Left ventricle myocardium inferior (tissue), 1 donor: ENCODE data around the gene SCUBE2. TPM values are rescaled to one million over a fixed set of nuclear protein-coding genes. Genes with fewer than 3 reads are reported as not detected.

Experiments used
- DNase-seq: peaks from one replicate; pipeline ENCODE4 v3.0.0-alpha.2; 2020
- H3K27ac ChIP-seq: fragments of 200-600 bp; replicated peaks from 2 replicates; pipeline ENCODE4 v1.8.0; 2021
- H3K27me3 ChIP-seq: fragments of 200-600 bp; 2 replicates; pipeline ENCODE4 v1.8.0; 2021; ENCODE audit warnings: low read depth
- H3K36me3 ChIP-seq: fragments of 200-600 bp; 2 replicates; pipeline ENCODE4 v1.8.0; 2021
- H3K4me1 ChIP-seq: fragments of 200-600 bp; 2 replicates; pipeline ENCODE4 v1.8.0; 2021
- H3K4me3 ChIP-seq: fragments of 200-600 bp; 2 replicates; pipeline ENCODE4 v1.8.0; 2021; ENCODE audit warnings: mild to moderate bottlenecking, moderate library complexity
- H3K9me3 ChIP-seq: fragments of 200-600 bp; replicated peaks from 2 replicates; pipeline ENCODE4 v1.8.0; 2021
- CTCF ChIP-seq: fragments of 200-600 bp; IDR thresholded peaks from 2 replicates; pipeline ENCODE4 v1.8.0; 2021; ENCODE audit warnings: antibody characterized with exemption, mild to moderate bottlenecking, borderline replicate concordance
- intact Hi-C: fragments of 100-400 bp; cut with micrococcal nuclease; formaldehyde crosslinking; loops from one replicate; pipeline ENCODE4 v1.11.0; 2022
- total RNA-seq: library from RNA; stranded (reverse); fragmentation: NEBNext Ultra II Directional; extraction: Animal tissue kit (Norgen Biotek cat#: 25700); gene quantifications from one replicate; pipeline ENCODE4 v1.2.1, GENCODE V29; 2021
- donor health status: DM: no; HTN: yes; CAD: no; lungs with severe emphysema.

Gene SCUBE2
- total RNA-seq, 1 donor from 2014 or later: 1.8 TPM

GRCh38 chr11:9118277-9118676 is 26.9 kb upstream of the SCUBE2 start:
- H3K36me3 ChIP-seq: peaks cover 16% of the 10 kb centered on the region
- H3K9me3 ChIP-seq: peaks cover 6% of the 10 kb centered on the region
- H3K4me1 ChIP-seq: no peaks in the 10 kb centered on the region
- H3K27me3 ChIP-seq: no peaks in the 10 kb centered on the region
- no peak for DNase-seq
- intact Hi-C loops: no loop called here
- TF ChIP-seq CTCF: no peak
- H3K4me3 ChIP-seq: no peak overlapping the region
- no peak overlapping the region for H3K27ac ChIP-seq

GRCh38 chr11:9112075-9112474 is 20.7 kb upstream of the SCUBE2 start:
- H3K27me3 ChIP-seq: no peaks in the 10 kb centered on the region
- peaks cover 27% of the 10 kb centered on the region for H3K9me3 ChIP-seq
- H3K36me3 ChIP-seq: peaks cover 24% of the 10 kb centered on the region
- TF ChIP-seq CTCF: no peak
- intact Hi-C loops: no loop called here
- DNase-seq: no peak
- no peak overlapping the region for H3K27ac ChIP-seq
- no peaks in the 10 kb centered on the region for H3K4me1 ChIP-seq
- no peak overlapping the region for H3K4me3 ChIP-seq

- no peaks in the 10 kb centered on the region for H3K4me1 ChIP-seq
- peaks cover 27% of the 10 kb centered on the region for H3K9me3 ChIP-seq
- peaks cover 19% of the 10 kb centered on the region for H3K36me3 ChIP-seq
- H3K27ac ChIP-seq: no peak overlapping the region
- H3K4me3 ChIP-seq: no peak overlapping the region
- no peak for TF ChIP-seq CTCF
- no peak for DNase-seq
- intact Hi-C loops: no loop called here
- no peaks in the 10 kb centered on the region for H3K27me3 ChIP-seq
These were observed 18.7 kb upstream of the SCUBE2 start for GRCh38 chr11:9109858-9110731.

GRCh38 chr11:9104580-9104979 is 13.2 kb upstream of the SCUBE2 start:
- DNase-seq: no peak
- intact Hi-C loops: no loop called here
- Histone ChIP-seq H3K27ac (no peak overlapping the region), H3K27me3 (no peaks in the 10 kb centered on the region), H3K9me3 (no peaks in the 10 kb centered on the region), H3K4me1 (no peaks in the 10 kb centered on the region), H3K4me3 (no peak overlapping the region), H3K36me3 (no peaks in the 10 kb centered on the region)
- no peak for TF ChIP-seq CTCF

GRCh38 chr11:9103542-9104276 is 12.3 kb upstream of the SCUBE2 start:
- no peak for DNase-seq
- Histone ChIP-seq H3K9me3 (no peaks in the 10 kb centered on the region), H3K27ac (no peak overlapping the region), H3K36me3 (no peaks in the 10 kb centered on the region), H3K4me1 (no peaks in the 10 kb centered on the region), H3K27me3 (no peaks in the 10 kb centered on the region), H3K4me3 (no peak overlapping the region)
- intact Hi-C loops: no loop called here
- TF ChIP-seq CTCF: no peak
